DMS 273 treated with DMSO at 0.1 percent for 48 hours (cell line): ENCODE data around the gene PGR.

Source experiments
- DNase-seq: peaks from one replicate; lab custom pipeline; 2025; lab: John Stamatoyannopoulos, UW

The PGR gene

GRCh38 chr11:101009690-101010055 lies 119.9 kb downstream of the PGR start:
- no peak for DNase-seq

GRCh38 chr11:101008961-101009689 lies 120.5 kb downstream of the PGR start:
- no peak for DNase-seq

- DNase-seq = no peak
These were observed 126.1 kb downstream of the PGR start for GRCh38 chr11:101003468-101003867.

GRCh38 chr11:100999756-101000155 lies 129.9 kb downstream of the PGR start:
- DNase-seq = no peak

- no peak for DNase-seq
These were observed 134.6 kb downstream of the PGR start for GRCh38 chr11:100994966-100995365.

- no peak for DNase-seq
These were observed 138.1 kb downstream of the PGR start for GRCh38 chr11:100991541-100991940.

- DNase-seq = no peak
These were observed 138.7 kb downstream of the PGR start for GRCh38 chr11:100990931-100991330.

GRCh38 chr11:100984668-100985067 lies 144.9 kb downstream of the PGR start:
- DNase-seq = no peak

GRCh38 chr11:100981196-100981824 lies 148.3 kb downstream of the PGR start:
- DNase-seq = no peak

- no peak for DNase-seq
These were observed 149.5 kb downstream of the PGR start for GRCh38 chr11:100980156-100980555.
